Nephron progenitor cell (in vitro differentiated cells): ENCODE data around the gene INPP5A.
A peak's percentile ranks its signal among the peaks of the same experiment; 100 is the strongest.

ENCODE experiments used
- DNase-seq: peaks from one replicate; pipeline ENCODE4 v3.0.0; 2021
- H3K27ac Mint-ChIP-seq: 2 replicates; pipeline ENCODE4 v1.8.0; 2021; ENCODE audit warnings: mild to moderate bottlenecking, moderate library complexity, mixed read lengths
- H3K27me3 Mint-ChIP-seq: 2 replicates; pipeline ENCODE4 v1.8.0; 2021; ENCODE audit warnings: mild to moderate bottlenecking, low read depth, mixed read lengths; ENCODE audit not compliant: poor library complexity
- H3K36me3 Mint-ChIP-seq: 2 replicates; pipeline ENCODE4 v1.8.0; 2021; ENCODE audit warnings: low read depth, mixed read lengths
- H3K4me1 Mint-ChIP-seq: 2 replicates; pipeline ENCODE4 v1.8.0; 2021; ENCODE audit warnings: mixed read lengths
- H3K4me3 Mint-ChIP-seq: 2 replicates; pipeline ENCODE4 v1.8.0; 2021; ENCODE audit warnings: mild to moderate bottlenecking, moderate library complexity, mixed read lengths
- H3K9me3 Mint-ChIP-seq: 2 replicates; pipeline ENCODE4 v1.8.0; 2021; ENCODE audit warnings: mild to moderate bottlenecking, moderate library complexity, mixed read lengths
- TF ChIP-seq, protein P1 (sequence below): fragments of 200-600 bp; sonication (generic); IDR thresholded peaks from 2 replicates; pipeline ENCODE4 v1.5.0; 2021; ENCODE audit warnings: antibody characterized with exemption

The INPP5A gene

DNA sequence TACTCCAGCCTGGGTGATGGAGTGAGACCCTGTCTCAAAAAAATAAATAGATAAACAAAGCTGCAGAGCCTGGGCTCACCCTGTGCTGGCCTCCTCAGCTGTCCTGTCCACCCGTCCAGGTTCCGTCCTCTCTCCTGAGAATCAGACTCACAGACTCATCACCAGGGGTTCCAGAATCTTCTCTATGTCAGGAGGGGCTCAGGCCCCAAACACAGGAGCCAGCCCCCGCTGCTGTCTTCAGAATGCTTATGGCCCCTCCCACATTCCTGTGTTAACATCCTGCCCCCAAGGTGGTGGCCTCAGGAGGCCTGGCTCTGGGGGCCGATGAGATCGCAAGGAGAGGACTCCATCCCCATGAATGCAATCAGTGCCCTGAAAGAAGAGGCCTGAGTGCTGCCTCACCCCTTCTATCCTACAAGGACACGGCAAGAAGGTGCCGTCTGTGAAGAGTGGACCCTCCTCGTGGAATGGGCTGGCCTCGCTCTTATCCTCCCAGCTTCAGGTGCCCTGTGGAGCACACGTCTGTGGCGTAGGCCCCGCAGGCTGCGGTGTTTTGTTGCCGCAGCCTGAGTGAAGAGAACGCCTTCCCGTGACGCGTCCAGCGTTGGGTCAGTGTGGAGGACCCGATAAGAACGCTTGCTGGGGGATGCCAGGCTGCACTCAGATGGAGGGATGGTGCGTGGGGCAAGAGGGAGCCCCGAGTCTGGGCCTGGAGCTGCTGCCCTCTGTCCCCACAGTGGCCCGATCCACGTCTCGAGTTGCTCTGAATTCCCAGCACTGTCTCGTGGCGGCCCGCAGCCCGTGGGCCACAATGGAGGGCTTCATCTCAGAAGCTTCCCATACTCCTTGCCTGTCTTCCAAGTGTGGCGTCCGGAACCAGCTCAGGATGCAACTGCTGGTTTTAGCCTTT is 77.1 kb downstream of the INPP5A start:
- H3K27me3 Mint-ChIP-seq, result peaks cover 4% of the 10 kb centered on the region
- peaks cover 12% of the 10 kb centered on the region for H3K36me3 Mint-ChIP-seq
- H3K4me1 Mint-ChIP-seq, result peaks cover 25% of the 10 kb centered on the region
- TF ChIP-seq, protein P1, sequence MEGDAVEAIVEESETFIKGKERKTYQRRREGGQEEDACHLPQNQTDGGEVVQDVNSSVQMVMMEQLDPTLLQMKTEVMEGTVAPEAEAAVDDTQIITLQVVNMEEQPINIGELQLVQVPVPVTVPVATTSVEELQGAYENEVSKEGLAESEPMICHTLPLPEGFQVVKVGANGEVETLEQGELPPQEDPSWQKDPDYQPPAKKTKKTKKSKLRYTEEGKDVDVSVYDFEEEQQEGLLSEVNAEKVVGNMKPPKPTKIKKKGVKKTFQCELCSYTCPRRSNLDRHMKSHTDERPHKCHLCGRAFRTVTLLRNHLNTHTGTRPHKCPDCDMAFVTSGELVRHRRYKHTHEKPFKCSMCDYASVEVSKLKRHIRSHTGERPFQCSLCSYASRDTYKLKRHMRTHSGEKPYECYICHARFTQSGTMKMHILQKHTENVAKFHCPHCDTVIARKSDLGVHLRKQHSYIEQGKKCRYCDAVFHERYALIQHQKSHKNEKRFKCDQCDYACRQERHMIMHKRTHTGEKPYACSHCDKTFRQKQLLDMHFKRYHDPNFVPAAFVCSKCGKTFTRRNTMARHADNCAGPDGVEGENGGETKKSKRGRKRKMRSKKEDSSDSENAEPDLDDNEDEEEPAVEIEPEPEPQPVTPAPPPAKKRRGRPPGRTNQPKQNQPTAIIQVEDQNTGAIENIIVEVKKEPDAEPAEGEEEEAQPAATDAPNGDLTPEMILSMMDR, result no peak
- no peak overlapping the region for H3K27ac Mint-ChIP-seq
- DNase-seq, result no peak
- no peak overlapping the region for H3K4me3 Mint-ChIP-seq
- H3K9me3 Mint-ChIP-seq, result peaks cover 10% of the 10 kb centered on the region

DNA sequence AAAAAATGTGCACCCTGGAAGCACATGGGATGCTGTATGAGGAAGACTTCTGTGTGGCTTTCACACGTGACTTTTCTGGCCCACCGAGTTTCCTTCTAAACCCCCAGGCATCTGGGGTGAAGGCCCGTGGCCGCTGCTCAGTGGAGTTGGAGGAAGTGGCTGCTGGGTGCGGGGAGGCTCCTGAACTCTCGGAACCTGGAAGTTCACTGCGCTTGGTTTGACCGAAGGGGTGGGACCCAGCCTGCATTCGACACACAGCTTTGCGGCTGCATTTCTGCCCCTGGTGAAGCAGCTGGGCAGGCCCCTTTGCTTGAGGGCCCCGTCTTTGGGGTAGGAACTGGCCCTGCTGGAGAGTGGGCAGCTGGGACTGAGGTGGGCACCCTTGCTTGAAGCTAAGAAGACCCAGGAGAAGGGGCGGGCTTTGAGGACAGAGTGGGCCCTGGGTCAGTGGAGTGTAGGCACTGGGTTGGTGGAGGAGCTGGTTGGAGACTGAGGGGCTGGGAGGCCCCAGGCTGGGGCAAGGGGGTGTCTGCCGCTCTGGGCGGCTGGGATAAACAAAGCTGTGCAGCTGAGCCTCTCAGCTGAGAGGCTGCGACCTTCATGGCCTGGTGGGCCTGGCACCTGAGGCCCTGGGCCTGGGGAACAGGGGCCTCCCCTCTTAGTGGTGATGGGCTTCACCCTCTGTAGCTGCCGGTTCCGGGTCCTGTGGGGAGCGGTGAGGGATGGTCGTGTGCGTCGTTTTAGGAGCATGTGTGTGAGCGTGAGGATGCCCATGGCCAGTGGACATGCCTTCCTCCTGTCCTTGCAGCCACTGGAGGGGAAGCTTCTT is 78.0 kb downstream of the INPP5A start:
- Mint-ChIP-seq H3K9me3 (peaks cover 19% of the 10 kb centered on the region), H3K36me3 (peaks cover 18% of the 10 kb centered on the region), H3K4me1 (peaks cover 23% of the 10 kb centered on the region), H3K4me3 (no peak overlapping the region), H3K27me3 (peaks cover 4% of the 10 kb centered on the region), H3K27ac (no peak overlapping the region)
- TF ChIP-seq, protein P1, result no peak
- DNase-seq, result no peak

DNA sequence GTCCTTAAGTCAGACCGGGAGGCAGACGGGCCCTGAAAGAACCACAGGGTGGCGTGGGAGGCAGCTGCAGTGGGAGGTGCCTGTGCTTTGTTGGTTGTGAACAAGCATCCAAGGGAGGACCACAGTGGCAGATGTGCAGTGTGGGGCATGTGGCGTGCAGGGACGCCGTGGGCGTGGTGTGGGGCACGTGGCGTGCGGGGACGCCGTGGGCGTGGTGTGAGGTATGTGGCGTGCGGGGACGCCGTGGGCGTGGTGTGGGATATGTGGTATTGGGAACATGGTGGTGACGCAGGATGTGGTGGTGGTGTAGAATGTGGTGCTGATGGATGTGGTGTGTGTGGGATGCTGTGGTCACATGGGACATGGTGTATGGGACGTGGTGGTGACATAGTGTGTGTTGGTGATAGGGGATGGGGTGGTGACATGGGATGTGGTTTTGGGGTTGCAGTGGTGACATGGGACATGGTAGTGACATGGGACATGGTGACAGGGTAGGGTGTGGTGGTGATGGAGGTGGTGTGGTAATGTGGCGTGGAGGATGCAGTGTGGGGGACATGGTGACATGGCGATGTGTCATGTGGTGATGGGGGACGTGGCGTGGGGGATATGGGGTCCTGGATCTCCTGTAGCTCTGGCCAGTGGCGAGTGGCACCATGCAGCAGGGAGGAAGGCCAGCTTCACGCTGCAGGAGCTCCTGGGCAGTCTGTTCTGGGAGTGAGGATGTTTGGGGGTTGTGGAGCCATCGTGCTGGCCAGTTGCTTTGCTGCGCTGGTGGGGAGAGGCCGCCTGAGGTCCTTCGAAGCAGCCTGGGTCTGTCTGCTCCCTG is 78.8 kb downstream of the INPP5A start:
- H3K4me1 Mint-ChIP-seq, result peaks cover 19% of the 10 kb centered on the region
- H3K9me3 Mint-ChIP-seq, result peaks cover 27% of the 10 kb centered on the region
- TF ChIP-seq, protein P1, result no peak
- no peak for DNase-seq
- H3K4me3 Mint-ChIP-seq, result no peak overlapping the region
- peak overlapping the region; percentile 15 for H3K27ac Mint-ChIP-seq
- H3K27me3 Mint-ChIP-seq, result peaks cover 4% of the 10 kb centered on the region
- peaks cover 25% of the 10 kb centered on the region for H3K36me3 Mint-ChIP-seq

DNA sequence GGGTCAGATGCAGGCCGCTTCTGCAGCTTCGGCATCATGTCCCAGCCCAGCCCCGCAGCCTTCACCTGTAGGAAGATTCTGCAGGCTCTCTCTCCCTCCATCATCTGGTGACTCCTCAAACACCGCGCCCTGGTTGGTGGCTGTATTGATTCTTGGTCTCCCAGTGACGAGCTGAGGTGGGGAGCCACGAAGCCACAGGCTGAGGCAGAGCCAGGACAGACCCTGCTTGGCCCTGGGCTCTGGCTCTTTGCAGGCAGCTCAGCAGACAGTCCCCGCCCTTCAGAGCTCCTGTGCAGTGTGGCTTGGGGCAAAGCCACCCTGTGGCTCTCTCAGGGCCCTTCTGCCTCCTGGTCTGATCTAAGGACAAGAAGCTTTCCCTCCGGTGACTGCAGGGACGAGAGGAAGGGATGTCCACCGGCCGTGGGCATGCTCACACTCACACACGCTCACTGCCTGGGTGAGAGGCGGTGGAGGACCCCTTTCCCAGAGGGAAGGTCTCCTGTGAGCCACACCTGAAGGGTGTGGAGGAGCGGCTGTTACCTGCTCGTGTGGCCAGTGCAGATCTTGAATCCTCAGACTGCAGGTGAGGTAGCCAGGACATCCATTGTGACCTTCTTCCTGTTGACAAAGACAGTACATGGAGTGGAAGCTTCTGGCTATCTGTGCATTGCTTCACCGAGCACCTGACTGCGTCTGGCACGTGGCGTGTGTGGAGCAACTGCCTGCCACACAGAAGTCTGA is 79.6 kb downstream of the INPP5A start:
- Mint-ChIP-seq H3K27me3 (peaks cover 4% of the 10 kb centered on the region), H3K27ac (no peak overlapping the region), H3K4me1 (peaks cover 17% of the 10 kb centered on the region), H3K4me3 (no peak overlapping the region), H3K9me3 (peaks cover 35% of the 10 kb centered on the region), H3K36me3 (peaks cover 32% of the 10 kb centered on the region)
- DNase-seq, result no peak
- TF ChIP-seq, protein P1, result no peak

DNA sequence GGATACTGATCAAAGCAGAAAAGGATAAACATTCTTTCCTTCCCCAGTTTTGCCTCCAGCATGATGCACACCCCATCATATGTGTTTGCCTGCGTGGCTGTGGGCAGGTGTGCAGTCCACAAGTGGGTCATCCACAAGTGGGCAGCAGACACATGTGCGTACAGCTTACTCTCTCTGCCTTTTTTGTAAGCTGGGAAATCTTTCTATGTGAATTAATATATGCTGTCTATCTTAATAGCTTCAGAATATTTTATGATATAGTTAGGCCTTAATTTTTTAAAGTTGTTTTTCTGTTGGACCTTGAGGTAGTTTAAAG is 80.1 kb downstream of the INPP5A start:
- H3K9me3 Mint-ChIP-seq, result peaks cover 35% of the 10 kb centered on the region
- TF ChIP-seq, protein P1, result no peak

More for the DNA sequence above, 80.1 kb downstream of the INPP5A start:
- Mint-ChIP-seq H3K36me3 (peaks cover 32% of the 10 kb centered on the region), H3K27me3 (peaks cover 4% of the 10 kb centered on the region), H3K4me3 (no peak overlapping the region), H3K27ac (no peak overlapping the region), H3K4me1 (peaks cover 12% of the 10 kb centered on the region)
- no peak for DNase-seq
